AG09319 (cell line): Measurements from ENCODE around the gene VTI1A.

ENCODE experiments used
- DNase-seq: peaks from one replicate; pipeline ENCODE4 v3.0.0-alpha.2; 2010; ENCODE audit warnings: low read depth; ENCODE audit errors: extremely low read depth
- CTCF ChIP-seq: IDR thresholded peaks from 2 replicates; pipeline ENCODE4 v1.5.1; 2011; ENCODE audit warnings: low read depth, mild to moderate bottlenecking, inconsistent platforms, low read length, moderate library complexity

Gene VTI1A

DNA sequence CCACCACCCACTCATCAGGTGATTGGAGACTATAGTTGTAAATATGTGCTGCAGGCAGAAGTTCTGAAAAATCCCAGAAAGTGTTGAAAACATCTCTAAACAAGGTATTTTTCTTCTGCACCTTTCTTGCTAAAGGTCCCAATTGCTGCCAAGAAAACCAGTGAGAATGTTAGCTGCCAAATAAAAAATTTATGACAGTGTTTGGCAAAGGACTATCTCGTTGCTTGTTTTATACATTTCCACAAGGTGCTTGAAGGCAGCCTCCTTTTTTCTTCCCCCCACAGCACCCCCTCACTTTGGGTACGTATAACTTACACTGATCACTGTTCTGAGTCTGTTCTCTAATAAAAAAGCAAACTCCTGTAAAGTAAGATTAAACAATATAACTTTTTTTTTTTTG, 344.4 kb downstream of the VTI1A start:
- TF ChIP-seq CTCF, result no peak
- DNase-seq, result no peak

GRCh38 chr10:112792487-112793201, 345.6 kb downstream of the VTI1A start:
- TF ChIP-seq CTCF, result no peak
- peak; percentile 38 for DNase-seq

DNA sequence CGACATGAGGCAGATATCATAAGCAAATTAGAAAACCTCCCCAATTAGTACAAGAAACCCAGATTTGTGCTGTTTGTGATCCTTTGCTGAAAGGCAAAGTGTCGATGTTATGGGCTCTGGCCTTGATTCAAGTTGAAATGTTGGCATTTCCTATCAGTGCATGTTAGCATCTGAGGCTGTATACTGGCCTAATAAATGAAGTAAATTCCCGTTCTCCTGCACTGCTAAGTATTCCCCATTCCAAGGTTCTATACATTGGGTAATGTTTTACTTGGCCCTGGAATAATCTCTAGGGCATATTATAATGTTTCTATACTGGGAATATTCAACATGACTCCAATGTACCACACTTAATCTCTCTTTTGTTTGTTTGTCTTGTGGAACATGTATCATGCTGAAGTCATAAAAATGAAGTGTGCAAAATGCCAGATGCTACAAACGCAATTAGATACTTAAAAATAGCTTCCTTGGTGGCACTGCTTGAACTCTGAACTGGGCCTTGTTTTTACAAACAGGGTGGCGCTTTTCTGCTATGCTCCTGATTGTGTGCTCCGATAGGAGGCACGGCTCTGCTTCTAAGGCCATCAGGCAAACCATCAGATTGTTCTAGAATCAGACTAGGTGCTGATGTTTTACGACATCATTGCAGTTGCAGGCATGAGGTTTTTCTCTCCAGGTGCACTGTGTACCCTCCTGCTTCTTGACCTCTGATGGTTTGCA, 346.3 kb downstream of the VTI1A start:
- no peak for TF ChIP-seq CTCF
- DNase-seq, result no peak

- DNase-seq, result no peak
Observed at GRCh38 chr10:112794201-112794600, 347.2 kb downstream of the VTI1A start.

GRCh38 chr10:112795067-112795466, 348.1 kb downstream of the VTI1A start:
- DNase-seq, result no peak
- TF ChIP-seq CTCF, result no peak

More at GRCh38 chr10:112794201-112794600, 347.2 kb downstream of the VTI1A start:
- TF ChIP-seq CTCF, result no peak

GRCh38 chr10:112797197-112797596, 350.2 kb downstream of the VTI1A start:
- no peak for TF ChIP-seq CTCF
- no peak for DNase-seq

DNA sequence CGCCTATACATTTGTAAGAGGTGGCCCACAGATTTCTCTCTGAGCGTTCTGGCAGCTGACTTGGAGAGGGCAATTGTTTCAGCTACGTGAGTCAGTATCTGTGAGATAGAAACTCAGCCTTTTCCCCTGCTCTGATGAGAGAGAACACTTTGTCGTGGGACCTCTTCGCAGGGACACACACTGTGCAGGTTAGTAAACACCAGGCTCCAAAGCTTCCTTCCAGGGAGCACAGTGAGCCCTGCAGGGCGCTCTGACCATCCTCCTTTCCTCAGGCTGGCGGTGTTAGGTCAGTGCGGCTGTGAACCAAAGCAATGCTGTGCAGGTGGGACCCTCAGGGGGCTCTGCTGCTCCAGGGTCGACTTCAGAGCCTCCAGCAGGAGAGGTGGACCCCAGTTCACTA, 350.8 kb downstream of the VTI1A start:
- DNase-seq, result no peak
- TF ChIP-seq CTCF, result no peak
